Esophagus muscularis mucosa (tissue), 3 donors: ENCODE measurements around the gene ANO10.

ENCODE experiments used
- CTCF ChIP-seq, 3 experiments: fragments of 200-600 bp in 2 of 3; fragments of 450-650 bp in 1 of 3; sonication (generic) in 2 of 3; IDR thresholded peaks; one replicate each; pipeline ENCODE4 v1.5.1; 2017 to 2019; ENCODE audit warnings: antibody characterized with exemption in 3 of 3, mild to moderate bottlenecking in 2 of 3, moderate library complexity in 1 of 3
- POLR2A ChIP-seq: fragments of 450-650 bp; IDR thresholded peaks from one replicate; pipeline ENCODE4 v1.6.1; 2017; ENCODE audit warnings: antibody characterized with exemption, moderate library complexity, mild to moderate bottlenecking, low read depth
- POLR2AphosphoS5 ChIP-seq, 2 donors: sonication (generic); formaldehyde crosslinking; IDR thresholded peaks; one replicate each; pipeline ENCODE4 v1.6.1; 2017; ENCODE audit warnings: antibody characterized with exemption in 2 of 2

GRCh38 chr3:43389388-43390254, 232.2 kb downstream of the ANO10 start:
- no peak for TF ChIP-seq CTCF (IDR thresholded peaks at IDR 0.05)
- no peak for TF ChIP-seq POLR2A
- peak; percentile 48 to 67 for TF ChIP-seq POLR2AphosphoS5 (IDR thresholded peaks at IDR 0.05)
